GM12891 (cell line): ENCODE measurements around the gene RABEP2.
A peak's percentile ranks its signal among the peaks of the same experiment; 100 is the strongest.
"Not testable (repeated sequence)": the region's sequence is repeated elsewhere in the genome, so short reads cannot be mapped to it uniquely, and the experiment has no call there.

Source experiments
- DNase-seq: peaks from one replicate; pipeline ENCODE4 v3.0.0; 2011; ENCODE audit warnings: low spot score; ENCODE audit not compliant: insufficient read length
- FAIRE-seq: peaks from 2 replicates; lab custom pipeline; 2011; peaks lifted over from hg19 to GRCh38; lab: Jason Lieb, UNC
- PAX5 ChIP-seq: IDR thresholded peaks from 2 replicates; pipeline ENCODE4 v1.6.1; 2011; ENCODE audit warnings: low read length, moderate library complexity, mild to moderate bottlenecking; ENCODE audit not compliant: insufficient read depth, severe bottlenecking
- POLR2A ChIP-seq: IDR thresholded peaks from 2 replicates; pipeline ENCODE4 v1.6.1; 2011; ENCODE audit warnings: low read depth, low read length, control low read depth
- POLR2AphosphoS5 ChIP-seq: IDR thresholded peaks from 2 replicates; pipeline ENCODE4 v1.6.1; 2011; ENCODE audit warnings: low read depth, low read length, control low read depth
- POU2F2 ChIP-seq: IDR thresholded peaks from 2 replicates; pipeline ENCODE4 v1.6.1; 2011; ENCODE audit warnings: low read depth, mild to moderate bottlenecking, control low read depth, low read length, moderate library complexity
- SPI1 ChIP-seq: IDR thresholded peaks from 2 replicates; pipeline ENCODE4 v1.6.1; 2011; ENCODE audit warnings: low read depth, low read length, control low read depth
- TAF1 ChIP-seq: IDR thresholded peaks from 2 replicates; pipeline ENCODE4 v1.6.1; 2011; ENCODE audit warnings: low read depth, low read length, control low read depth

RABEP2 gene

GRCh38 chr16:28875134-28876018 is 49.7 kb downstream of the RABEP2 start:
- no peak for TF ChIP-seq PAX5
- no peak for TF ChIP-seq POU2F2
- TF ChIP-seq POLR2AphosphoS5, result no peak
- no peak for TF ChIP-seq POLR2A
- TF ChIP-seq TAF1, result no peak
- TF ChIP-seq SPI1, result no peak
- FAIRE-seq (no peak), DNase-seq (no peak)

GRCh38 chr16:28874406-28874805 is 50.6 kb downstream of the RABEP2 start:
- FAIRE-seq (no peak), DNase-seq (no peak)
- TF ChIP-seq TAF1 (no peak), SPI1 (no peak), POLR2AphosphoS5 (no peak), POLR2A (no peak), POU2F2 (no peak)

GRCh38 chr16:28873543-28874201 is 51.4 kb downstream of the RABEP2 start:
- no peak for TF ChIP-seq POU2F2
- no peak for TF ChIP-seq POLR2AphosphoS5
- TF ChIP-seq POLR2A, result no peak
- TF ChIP-seq PAX5, result no peak
- TF ChIP-seq TAF1, result no peak
- no peak for TF ChIP-seq SPI1
- FAIRE-seq (peak; percentile 82), DNase-seq (peak; percentile 82)

- DNase-seq, result no peak
- no peak for FAIRE-seq
- TF ChIP-seq PAX5, result no peak
- TF ChIP-seq SPI1, result no peak
- no peak for TF ChIP-seq POU2F2
- TF ChIP-seq TAF1, result no peak
- no peak for TF ChIP-seq POLR2AphosphoS5
- TF ChIP-seq POLR2A, result no peak
Observed at GRCh38 chr16:28872952-28873351, 52.1 kb downstream of the RABEP2 start.

- FAIRE-seq (no peak), DNase-seq (no peak)
- no peak for TF ChIP-seq PAX5
- TF ChIP-seq POLR2AphosphoS5, result no peak
- no peak for TF ChIP-seq TAF1
- no peak for TF ChIP-seq POU2F2
- no peak for TF ChIP-seq SPI1
- TF ChIP-seq POLR2A, result no peak
Observed at GRCh38 chr16:28869201-28869600, 55.8 kb downstream of the RABEP2 start.

- not testable (repeated sequence) for FAIRE-seq
Observed at GRCh38 chr16:28867646-28868045, 57.4 kb downstream of the RABEP2 start.

GRCh38 chr16:28867241-28867640 is 57.8 kb downstream of the RABEP2 start:
- no peak for FAIRE-seq
- no peak for DNase-seq
- TF ChIP-seq SPI1 (no peak), POLR2A (no peak), TAF1 (no peak), POU2F2 (no peak), PAX5 (no peak), POLR2AphosphoS5 (no peak)

More at GRCh38 chr16:28867646-28868045, 57.4 kb downstream of the RABEP2 start:
- not testable (repeated sequence) for DNase-seq

GRCh38 chr16:28866454-28866804 is 58.6 kb downstream of the RABEP2 start:
- DNase-seq, result no peak
- FAIRE-seq, result no peak
- TF ChIP-seq POLR2A (no peak), PAX5 (no peak), TAF1 (no peak), POLR2AphosphoS5 (no peak), SPI1 (no peak), POU2F2 (no peak)

GRCh38 chr16:28865722-28866453 is 59.1 kb downstream of the RABEP2 start:
- no peak for TF ChIP-seq POU2F2
- TF ChIP-seq POLR2A, result no peak
- no peak for TF ChIP-seq TAF1
- TF ChIP-seq POLR2AphosphoS5, result no peak
- TF ChIP-seq PAX5, result no peak
- no peak for TF ChIP-seq SPI1
- FAIRE-seq (no peak), DNase-seq (no peak)
